Measurements from ENCODE around the gene TEC.

TEC gene

DNA sequence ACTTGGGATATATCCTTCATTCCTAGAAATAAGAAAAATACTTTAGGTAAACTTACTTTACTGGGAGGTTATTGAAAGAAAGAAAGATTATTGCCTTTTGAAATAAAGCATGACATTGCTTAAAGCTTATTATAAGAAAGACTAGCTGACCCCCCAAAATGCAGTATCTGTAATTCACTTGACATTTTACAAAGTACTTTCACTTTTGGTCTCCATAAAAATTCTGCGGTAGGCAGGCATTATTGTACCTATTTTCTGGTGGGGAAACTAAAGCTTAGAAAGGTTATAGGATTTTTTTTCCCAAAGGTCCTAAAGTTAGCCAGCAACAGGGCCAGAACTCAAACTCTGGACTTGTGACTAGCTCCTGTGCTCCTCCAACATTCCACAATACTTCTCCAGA lies 105.9 kb downstream of the TEC start:
- no peak for DNase-seq (ENCODE audit: low spot score)

DNA sequence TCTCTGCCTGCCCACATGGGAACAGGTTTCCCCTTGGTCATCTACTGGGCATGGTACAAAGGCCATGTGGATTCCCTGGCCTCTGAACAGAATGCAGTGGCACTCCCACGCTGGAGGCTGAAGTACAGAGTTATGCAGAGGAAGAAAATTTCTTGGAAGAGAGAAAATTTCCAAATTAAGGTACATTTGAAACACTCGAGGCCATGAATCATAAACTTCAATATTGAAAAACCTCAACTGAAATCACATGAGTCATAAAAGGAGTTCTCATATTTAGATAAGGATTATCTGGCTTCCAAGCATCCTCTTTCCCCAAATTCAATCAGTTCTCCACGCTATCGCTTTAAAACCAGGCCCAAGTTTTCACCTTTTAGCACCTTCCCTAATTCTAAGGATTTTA lies 107.5 kb downstream of the TEC start:
- DNase-seq (ENCODE audit: low spot score): no peak

DNA sequence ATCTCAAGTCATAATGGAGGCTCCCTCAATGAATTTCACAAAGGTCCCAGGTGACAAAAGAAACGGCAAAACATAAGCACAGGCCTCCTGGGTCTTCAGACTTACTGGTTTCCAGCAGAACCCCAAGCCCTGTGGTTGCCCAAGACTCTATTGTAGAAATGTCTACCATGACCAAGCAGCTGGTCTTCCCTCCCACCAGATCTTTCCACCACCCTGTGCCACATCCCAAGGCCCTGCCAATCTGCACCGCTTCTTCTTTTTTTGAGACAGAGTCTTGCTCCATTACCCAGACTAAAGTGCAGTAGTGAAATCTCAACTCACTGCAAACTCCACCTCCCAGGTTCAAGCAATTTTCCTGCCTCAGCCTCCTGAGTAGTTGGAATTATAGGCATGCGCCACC lies 112.4 kb downstream of the TEC start:
- no peak for DNase-seq (ENCODE audit: low spot score)

DNA sequence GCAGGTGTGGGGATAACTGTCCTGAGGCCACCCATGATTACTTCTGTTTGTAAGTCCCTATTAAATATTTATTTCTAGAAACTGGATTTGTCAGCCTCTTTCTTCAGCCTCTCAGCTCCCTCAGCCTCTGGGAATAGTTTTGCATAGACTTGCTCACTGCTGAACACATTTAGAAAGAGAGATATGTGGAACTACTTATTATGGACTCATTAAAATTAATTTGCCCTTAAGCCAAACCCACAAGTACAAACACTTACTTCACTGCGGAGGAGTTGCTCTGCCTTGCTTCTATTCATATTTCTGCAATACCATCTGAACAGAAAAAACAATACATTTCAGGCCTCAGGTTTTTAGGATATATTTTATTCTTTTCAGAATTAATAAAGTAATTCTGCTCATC lies 113.2 kb downstream of the TEC start:
- no peak for DNase-seq (ENCODE audit: low spot score)

DNA sequence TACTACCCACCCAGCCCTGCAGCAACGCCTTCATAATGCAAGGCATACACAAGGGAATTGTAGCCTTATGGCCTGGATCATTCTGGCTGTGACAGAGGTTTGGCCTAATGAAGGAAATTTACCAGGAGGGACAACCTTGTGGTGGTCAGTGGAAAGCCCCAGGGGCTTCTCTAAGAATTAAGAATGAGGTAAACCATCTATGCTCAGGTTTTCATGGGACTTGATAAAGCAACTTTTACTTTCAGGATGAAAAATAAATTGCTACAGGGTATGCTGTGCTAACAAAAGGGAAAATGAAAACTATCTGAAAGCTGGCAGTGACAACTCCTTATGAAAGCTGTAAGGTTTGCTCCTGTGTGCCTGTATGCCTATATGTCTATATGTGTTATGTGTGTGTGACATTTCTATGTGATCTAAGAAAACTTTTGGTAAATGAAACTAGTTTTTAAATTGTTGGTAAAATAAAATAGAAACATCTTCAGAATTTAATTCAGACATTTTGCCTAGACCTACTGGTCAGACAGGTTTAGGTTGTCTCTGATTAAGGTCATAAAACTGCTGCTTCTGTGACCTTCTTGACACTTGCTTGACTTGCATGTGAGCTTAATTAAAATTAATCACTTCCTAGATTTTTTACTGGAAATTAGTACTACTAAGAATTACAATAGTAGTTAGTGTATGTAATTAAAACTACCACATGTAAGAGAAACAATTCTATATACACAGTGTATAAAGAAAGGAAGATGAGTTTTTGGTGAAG lies 115.7 kb downstream of the TEC start:
- DNase-seq (ENCODE audit: low spot score): no peak

DNA sequence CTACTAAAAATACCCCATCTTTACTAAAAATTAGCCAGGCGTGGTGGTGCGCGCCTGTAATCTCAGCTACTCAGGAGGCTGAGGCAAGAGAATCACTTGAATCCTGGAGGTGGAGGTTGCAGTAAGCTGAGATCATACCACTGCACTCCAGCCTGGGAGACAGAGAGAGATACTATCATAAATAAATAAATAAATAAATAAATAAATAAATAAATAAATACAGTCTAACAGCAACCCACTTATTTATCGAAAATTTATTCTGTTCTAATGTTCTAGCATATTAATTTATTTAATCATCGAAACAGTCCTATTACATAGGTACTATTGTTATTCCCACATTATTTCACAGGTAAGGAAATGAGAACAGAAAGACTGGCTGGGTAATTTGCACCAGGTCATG lies 117.4 kb downstream of the TEC start:
- no peak for DNase-seq (ENCODE audit: low spot score)

DNA sequence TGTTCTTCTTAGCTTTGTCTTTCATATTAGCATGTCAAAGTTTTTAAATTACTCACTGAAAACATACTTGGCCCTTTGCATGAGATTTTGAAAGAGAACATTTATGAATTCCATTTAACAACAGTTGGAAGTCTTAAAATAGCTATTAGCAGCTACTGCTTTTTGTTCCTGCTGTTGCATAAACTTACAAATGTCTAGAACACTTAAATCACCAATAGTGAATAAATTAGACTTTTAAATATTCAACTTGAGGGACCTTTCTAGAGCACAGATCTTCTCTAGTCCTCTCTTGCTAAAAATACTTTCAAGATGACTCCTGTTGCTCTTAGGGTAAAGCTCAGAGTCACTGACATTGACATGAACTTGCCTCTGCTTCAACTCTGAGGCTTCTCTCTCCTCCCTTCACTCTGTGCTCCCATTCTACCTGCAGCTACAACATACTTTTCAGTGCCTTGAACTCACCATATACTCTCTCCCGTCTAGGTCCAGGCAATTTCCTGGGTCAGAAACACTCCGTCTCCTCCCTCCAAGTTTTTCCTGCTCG lies 119.7 kb downstream of the TEC start:
- DNase-seq (ENCODE audit: low spot score): no peak

DNA sequence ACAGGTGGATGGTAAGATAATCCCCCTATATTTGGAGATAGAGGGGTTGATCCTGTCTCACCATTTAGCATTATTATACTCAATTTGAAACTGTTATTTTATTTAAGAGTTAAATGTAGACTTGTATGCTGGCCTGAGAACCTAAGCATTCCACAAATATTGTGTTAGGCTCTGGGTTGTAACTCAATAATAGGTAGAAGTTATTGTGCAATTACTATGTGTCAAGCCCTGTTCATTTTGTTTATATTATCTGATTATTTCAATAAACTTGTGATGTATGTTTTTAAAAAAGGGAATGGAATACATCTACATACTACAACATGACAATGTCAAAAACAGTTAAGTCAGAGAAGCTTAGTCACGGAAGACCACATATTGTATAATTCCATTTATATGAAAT lies 122.0 kb downstream of the TEC start:
- DNase-seq (ENCODE audit: low spot score): no peak

DNA sequence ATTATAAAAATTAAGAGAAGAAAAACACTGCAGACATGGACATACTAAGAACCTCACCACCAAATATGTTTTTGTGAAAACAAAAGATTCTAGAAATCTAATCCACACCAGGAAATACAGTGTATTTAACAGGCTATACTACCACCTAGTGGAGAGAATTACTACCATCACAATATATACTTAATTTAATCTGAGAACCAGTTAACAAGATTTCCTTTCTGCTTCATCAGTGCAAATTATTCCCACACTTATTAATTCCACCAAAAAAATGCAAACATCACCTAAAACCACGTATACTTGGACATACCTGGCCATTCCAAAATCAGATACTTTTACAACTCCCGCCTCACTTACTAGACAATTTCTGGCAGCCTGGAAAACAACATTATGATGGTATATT lies 128.6 kb downstream of the TEC start:
- no peak for DNase-seq (ENCODE audit: low spot score)

DNA sequence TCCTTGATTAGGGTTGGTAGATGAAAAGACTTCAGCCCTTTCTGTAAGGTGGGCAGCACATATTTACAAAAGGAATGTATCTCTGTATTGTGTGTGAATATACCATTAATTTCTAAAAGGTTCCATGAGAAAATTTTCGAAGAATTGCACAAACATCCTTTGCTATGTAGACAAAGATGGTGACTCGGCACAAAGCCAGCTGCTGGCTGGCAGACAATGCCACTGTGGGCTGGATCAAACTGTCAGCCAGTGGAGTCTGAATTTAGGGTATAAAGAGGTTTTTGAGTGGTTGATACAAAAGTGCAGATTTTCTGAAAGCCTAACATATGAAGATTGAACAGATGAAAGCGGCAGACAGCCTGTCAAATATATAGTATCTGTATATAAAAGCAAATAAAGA lies 129.9 kb downstream of the TEC start:
- DNase-seq (ENCODE audit: low spot score): peak; percentile 21

DNA sequence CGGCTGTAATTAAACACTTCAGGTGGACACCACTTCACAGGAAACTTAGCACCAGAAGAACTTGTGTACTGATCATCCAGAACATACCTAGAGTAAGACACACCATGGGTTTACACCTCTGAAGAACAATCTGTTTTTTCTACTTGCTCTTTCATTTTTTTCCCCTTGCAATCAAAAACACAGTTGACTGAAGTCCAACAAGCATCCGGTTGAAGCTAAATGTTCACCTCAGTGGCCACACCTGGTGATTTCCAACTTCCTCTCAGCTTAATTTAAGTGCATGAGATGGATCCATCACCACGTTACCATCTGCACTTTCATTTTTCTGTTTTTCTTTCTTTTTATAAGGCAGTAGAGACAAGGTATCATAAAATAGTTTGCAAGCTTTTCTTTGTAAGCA lies 130.7 kb downstream of the TEC start:
- no peak for DNase-seq (ENCODE audit: low spot score)

DNA sequence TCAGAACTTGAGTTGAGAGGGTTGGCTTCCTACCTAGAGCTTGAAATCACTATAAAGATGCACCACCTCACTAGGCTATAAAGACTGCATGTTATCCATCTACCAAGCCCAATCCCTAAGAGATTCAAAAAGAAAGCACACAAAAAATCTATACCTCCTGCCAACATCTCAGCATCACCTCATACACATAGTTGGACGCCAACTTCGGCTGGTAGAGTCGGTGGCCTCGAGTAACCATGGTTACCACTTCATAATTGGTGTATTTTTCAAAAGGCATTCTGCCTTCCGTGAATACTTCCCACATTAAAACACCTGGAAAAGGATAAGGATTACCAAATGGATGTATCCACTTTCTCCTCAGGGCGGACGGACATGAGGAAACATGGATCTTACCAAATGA lies 131.1 kb downstream of the TEC start:
- DNase-seq (ENCODE audit: low spot score): no peak

DNA sequence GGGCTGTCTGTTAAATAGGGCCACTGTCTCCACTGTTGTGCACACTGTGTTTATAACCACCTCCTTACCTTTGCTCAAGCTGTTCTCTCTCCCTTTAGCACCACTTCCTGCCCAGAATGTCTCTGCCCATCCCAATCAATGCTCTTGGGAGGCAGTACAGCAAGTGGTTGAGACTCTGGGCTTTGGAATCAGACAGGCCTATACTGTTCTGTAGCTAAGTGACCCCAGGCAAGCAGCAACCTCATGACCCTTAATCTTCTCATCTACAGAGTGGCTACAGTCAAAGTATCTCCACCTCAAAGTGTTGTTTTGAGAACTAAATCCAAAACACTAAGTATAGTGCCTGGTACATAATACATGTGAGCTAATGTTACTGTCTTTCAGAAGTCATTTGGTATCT lies 131.8 kb downstream of the TEC start:
- DNase-seq (ENCODE audit: low spot score): no peak

DNA sequence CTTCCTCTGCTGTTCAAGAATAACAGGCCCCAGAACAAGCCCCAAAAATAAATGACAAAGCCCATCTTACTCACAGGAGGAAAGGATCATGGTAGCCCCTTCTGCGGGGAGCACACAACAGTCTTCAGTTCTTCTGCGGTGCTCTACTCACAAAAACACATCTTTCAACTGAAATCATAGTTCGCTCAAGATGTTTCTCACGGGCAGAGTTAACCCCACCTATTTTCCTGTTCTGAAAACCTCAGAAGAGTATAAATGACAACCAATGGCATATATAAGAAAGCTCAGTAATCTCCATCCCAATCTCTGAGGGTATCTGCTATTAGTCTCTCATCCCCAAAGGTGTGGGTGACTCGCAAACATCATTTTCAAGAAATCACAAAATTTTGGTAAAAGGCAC lies 135.6 kb downstream of the TEC start, which contains the start of gene TXK:
TXK (minus strand) TSS at position 170 of the 400 bp plus-strand sequence; CDS start at position 90, 80 bp downstream.
- DNase-seq (ENCODE audit: low spot score): no peak

DNA sequence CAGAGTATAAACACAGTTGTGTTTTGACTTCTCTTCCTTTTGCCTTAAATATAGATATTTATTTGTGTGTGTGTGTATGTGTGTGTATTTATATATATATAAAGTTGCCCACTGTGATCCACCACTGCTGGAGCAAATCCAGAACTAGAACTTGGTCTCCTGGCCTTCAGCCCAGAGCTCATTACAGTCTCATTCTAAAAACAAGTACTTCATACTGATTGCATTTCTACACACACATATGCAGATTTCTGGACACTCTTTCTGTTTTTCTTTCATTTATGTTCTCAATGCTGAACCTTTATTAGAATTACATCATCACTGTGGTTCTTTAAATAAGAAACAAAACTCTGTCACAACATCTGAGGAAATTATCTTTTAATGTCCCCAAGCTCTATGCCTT lies 136.0 kb downstream of the TEC start:
- DNase-seq (ENCODE audit: low spot score): no peak

DNA sequence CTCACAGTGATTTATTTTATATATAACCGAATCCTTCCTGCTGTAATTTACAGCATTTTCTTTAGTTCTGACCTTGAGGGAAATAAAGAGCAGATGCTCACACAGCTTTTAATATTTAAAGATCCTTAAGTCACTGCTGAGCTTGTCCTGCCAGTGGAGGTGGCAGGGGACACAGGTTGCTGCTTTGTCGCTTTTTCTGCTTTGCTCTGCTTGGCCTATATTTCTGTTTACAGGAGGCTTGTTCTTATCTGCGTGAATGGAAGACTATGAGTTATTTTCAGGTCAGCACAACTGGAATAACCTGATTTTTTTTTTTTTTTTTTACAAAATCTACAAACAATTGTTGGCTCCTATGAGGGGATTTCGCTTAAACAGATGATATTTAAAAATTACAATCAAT lies 137.9 kb downstream of the TEC start:
- DNase-seq (ENCODE audit: low spot score): no peak

DNA sequence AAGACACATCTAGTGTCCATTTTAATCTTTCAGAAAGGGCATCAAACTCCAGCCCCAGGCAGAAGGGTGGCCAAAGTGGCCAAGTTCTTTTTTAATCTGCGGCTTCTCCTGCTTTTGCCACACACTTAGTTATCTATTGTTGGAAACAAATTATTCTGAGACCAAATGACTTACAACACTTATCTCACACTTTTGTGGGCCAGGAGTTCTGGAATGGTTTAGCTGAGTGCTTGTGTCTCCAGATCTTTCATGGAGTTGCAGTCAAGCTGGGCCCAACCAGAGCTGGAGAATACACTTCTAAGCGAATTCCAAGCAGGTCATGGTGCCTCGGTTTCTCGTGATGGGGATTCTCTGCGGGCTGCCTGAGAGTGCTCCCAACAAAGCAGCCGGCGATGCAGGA lies 139.5 kb downstream of the TEC start:
- no peak for DNase-seq (ENCODE audit: low spot score)

DNA sequence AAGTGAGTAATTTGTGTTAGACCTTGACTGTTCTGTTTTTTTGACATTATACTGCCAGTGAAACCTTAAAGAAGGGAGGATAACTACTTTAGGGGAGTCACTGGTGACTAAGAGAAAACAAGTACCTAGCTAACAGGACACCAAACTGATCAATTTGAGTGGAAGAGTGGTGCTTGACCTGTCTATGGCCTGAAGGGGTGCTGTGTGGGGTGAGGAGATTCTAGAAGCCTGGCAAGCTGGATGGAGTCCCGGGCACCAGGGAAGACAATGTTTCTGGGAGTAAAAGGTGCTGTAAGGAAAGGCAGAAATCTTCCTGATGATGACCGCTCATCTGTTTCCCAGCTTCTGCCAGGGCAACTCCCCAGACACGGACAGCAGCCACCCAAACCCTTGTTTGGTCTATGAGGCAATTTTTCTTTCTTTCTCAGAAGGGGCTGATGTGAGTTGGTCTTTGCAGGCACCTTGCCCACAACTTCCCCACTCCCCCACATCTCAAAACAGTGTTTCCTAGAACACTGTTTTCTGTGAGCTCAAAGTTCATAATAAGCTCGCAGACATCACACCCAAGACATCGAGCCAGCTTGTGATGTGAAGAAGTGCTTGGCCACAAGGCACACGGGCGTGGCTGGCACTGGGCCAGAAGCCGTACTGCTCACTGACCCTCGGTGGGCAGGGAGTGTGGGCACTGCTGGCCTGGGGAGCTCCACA lies 140.2 kb downstream of the TEC start:
- DNase-seq (ENCODE audit: low spot score): no peak

DNA sequence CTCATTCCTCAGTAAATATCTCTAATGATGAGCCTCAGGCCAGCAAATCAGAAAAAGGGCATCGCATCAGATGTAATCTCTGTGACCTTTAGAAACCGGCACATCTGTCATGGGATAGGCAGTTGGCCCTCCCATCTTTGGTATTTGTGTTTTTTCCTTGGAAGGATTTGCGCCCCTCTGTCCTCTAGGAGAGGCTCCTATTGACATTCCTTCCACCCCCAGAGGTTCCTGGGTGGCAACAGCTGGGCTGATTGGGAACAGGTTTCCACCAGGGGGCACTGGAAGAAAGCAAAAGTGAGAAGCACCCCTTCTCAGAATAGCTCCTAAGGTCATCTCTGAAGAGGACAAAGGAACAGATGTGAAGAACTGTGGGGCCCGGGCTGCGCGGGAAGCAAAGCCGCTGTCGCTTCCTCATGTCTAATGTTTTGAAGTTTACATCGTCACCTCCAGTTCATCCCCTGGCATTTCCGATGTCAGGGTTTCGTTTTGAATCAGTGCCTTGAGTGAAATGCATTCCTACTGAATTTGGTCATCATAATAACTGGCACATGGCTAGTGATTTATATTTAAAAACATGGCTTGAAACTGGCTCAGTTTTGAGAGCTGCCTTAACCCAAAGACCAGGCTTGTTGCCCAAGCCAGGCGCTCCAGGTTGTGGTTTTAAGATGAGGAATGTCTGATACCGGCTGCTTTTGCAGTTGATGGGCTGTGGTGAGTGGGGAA lies 141.8 kb downstream of the TEC start:
- DNase-seq (ENCODE audit: low spot score): peak; percentile 74

DNA sequence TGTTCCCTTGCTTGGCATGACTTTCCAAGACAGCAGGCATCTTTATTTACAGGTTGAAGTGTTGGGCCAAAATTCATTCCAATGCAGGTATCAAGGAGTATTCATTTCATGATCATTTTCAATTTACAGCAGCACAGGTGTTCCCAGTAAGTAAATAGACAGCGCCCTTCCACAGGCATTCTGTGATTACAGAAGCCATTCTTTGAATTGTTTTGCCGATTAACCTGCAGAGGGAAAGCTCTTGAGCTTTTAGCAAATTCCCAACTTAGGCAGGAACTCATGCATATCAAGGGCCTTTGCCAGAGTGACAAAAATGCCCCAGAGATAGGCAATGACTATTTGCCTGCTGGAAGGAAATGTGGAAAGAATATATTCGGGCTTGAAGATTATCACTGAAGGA lies 142.4 kb downstream of the TEC start:
- DNase-seq (ENCODE audit: low spot score): no peak

DNA sequence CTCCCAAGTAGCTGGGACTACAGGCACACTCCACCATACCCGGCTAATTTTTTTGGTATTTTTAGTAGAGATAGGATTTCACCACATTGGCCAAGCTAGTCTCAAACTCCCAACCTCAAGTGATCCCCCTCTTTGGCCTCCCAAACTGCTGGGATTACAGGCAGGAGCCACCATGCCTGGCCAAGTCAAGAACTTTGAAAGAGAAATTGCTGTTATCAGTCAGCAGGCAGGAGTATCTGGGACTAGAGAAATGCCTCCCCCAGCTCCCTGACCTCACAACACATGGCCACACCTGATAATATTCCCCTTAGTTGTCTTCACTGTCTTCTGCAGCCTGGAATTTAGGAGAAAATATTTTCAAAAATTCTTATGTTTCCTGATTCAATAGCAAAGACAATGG lies 143.0 kb downstream of the TEC start:
- DNase-seq (ENCODE audit: low spot score): no peak

DNA sequence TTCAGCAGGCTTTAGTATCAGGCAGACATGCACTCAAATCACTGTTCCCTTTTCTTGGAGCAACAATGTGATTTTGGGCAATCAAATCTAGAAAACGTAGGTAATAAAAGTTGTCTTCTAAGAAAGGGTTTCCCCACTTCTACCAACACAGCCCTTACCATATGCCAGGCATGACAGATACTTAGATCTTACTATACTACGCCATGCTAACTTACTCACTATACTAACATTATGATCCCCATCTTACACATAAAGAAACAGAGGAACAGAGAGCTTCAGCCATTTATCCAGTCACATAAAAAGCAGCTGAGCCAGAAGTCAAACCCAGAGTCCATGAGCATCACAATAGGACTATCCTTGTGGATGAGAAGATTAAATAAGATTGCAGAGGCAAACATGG lies 144.8 kb downstream of the TEC start:
- no peak for DNase-seq (ENCODE audit: low spot score)

DNA sequence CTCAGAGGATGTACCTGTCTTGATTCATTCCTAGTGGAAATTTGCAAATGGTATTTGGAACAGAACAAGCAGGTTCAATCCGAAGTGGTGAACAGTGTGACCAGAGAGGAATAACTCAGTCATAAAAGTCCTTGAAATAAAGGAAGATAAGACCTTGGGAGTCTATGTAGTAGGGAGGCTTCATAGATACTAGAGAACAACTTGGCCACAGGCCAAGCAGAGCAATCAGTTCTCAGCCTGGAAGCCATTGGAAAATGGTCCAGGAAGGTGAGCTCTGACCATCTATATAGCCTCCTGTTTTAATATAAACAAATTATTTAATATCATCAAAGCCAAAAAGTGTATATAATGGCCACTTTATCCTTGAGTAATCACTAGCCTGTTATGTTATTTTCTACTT lies 146.9 kb downstream of the TEC start:
- DNase-seq (ENCODE audit: low spot score): no peak

All from hepatic stellate cell (primary cell).